HG03139 (cell line): Measurements from ENCODE around the gene CAMTA1.
"Not testable (repeated sequence)": the region's sequence is repeated elsewhere in the genome, so short reads cannot be mapped to it uniquely, and the experiment has no call there.

Experiments used
- ATAC-seq: cut with Tn5 transposase; IDR thresholded peaks from one replicate; pipeline ENCODE4 v1.9.1; 2021; ENCODE audit not compliant: unreplicated experiment

CAMTA1 gene

DNA sequence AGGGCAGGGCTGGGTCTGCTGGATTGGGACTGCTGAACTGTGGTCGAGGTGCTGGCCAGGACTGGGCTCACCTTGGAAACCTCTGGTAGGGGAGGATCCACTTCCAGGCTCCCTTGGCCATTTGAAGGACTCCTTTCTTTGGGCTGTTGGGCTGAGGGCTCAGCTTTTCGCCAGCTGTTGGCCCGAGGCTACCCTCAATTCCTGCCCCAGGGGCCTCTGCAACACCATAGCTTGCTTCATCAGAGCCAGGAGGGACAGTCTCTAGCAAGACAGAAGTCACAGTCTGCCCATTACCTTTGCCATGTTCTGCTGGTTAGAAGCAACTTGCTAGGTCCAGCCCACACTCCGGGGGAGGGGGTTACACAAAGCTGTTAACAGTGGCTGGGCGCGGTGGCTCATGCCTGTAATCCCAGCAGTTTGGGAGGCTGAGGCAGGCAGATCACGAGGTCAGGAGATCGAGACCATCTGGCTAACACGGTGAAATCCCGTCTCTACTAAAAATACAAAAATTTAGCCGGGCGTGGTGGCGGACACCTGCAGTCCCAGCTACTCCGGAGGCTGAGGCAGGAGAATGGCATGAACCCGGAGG lies 25.0 kb downstream of the CAMTA1 start:
- not testable (repeated sequence) for ATAC-seq

DNA sequence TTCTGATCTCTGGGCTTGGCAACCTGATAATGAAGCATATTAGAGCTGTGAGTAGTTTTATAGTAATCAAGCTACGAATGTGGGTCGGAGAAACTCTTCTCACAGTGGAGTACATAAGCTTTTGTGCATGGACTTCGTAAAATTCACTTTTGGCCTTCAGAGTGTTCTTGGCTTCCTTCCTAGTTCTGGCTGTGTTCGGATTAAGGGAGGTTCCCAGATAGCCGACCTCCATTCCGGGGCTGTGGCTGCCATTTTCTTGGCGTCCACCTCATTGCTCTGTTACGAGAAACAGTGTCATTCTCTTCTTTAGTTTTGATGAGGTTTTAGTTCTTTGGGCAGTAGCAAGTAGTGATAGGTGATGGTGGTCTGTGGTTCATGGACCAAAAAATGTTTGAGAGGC lies 26.3 kb downstream of the CAMTA1 start:
- no peak for ATAC-seq

GRCh38 chr1:6813165-6813564 lies 27.9 kb downstream of the CAMTA1 start:
- ATAC-seq: no peak

DNA sequence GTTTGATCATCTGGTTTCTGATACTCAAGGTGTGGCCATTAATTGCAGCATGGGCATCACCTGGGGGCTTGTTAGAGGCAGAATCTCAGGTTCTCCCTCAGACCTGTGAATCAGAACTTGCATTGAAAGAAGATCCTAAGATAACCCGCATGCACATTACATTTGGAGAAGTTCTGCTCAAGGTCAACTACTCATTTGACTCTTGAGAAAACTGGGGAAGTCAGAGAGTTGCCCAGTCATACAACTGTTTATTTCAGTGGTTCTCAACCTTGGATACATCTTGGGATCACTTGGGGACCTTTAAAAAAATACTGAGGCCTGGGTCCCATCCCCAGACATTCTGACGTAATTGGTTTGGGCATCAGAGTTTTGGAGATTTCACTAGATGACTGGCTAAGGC lies 30.5 kb downstream of the CAMTA1 start:
- no peak for ATAC-seq

- ATAC-seq: no peak
These were observed 34.2 kb downstream of the CAMTA1 start for GRCh38 chr1:6819246-6820040.

DNA sequence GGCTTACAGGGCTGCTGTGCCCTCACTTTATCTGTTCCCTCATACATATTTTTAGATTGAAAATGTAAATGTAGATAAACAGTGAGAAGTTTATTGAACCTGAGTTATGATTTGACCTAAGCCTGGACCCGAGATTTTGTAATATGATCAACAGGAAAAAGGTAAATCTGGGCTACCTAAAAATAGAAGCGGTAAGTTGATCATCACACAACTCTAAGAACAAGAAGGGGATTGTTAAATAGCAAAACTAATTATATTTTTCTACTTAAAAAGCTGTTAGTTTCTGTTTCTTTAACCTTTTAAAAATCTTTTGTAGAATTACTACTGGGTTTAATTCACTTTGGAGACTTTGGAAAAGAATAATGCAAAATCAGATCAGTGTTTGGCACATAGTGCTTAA lies 35.6 kb downstream of the CAMTA1 start:
- ATAC-seq: no peak

- no peak for ATAC-seq
These were observed 37.5 kb downstream of the CAMTA1 start for GRCh38 chr1:6822530-6823359.

- no peak for ATAC-seq
These were observed 38.5 kb downstream of the CAMTA1 start for GRCh38 chr1:6823793-6824192.

- ATAC-seq: no peak
These were observed 39.6 kb downstream of the CAMTA1 start for GRCh38 chr1:6824665-6825368.

- ATAC-seq: no peak
These were observed 40.6 kb downstream of the CAMTA1 start for GRCh38 chr1:6825828-6826227.

- no peak for ATAC-seq
These were observed 41.8 kb downstream of the CAMTA1 start for GRCh38 chr1:6827079-6827478.

- no peak for ATAC-seq
These were observed 42.4 kb downstream of the CAMTA1 start for GRCh38 chr1:6827630-6828165.

GRCh38 chr1:6831366-6831765 lies 46.1 kb downstream of the CAMTA1 start:
- ATAC-seq: no peak

GRCh38 chr1:6832006-6832405 lies 46.8 kb downstream of the CAMTA1 start:
- not testable (repeated sequence) for ATAC-seq

- ATAC-seq: no peak
These were observed 47.4 kb downstream of the CAMTA1 start for GRCh38 chr1:6832531-6833188.

GRCh38 chr1:6833804-6834203 lies 48.5 kb downstream of the CAMTA1 start:
- ATAC-seq: no peak

- no peak for ATAC-seq
These were observed 49.1 kb downstream of the CAMTA1 start for GRCh38 chr1:6834366-6834765.

GRCh38 chr1:6835139-6835538 lies 49.9 kb downstream of the CAMTA1 start:
- no peak for ATAC-seq

- no peak for ATAC-seq
These were observed 57.0 kb downstream of the CAMTA1 start for GRCh38 chr1:6842301-6842700.

DNA sequence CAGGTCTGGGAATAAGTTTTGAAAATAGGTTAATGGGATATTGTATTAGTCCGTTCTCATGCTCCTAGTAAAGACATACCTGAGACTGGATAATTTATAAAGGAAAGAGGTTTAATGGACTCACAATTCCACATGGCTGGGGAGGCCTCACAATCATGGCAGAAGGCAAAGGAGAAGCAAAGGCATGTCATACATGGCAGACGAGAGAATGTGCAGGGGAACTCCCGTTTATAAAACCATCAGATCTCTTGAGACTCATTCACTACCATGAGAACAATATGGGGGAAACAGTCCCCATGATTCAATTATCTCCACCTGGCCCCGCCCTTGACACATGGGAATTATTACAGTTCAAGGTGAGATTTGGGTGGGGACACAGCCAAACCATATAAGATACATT lies 60.5 kb downstream of the CAMTA1 start:
- not testable (repeated sequence) for ATAC-seq
